ENCODE results near the gene LCN9.

LCN9 gene

GRCh38 chr9:135701067-135701958 lies 38.2 kb downstream of the LCN9 start:
- no peak for DNase-seq

GRCh38 chr9:135701959-135702721 lies 39.0 kb downstream of the LCN9 start, which contains the start of gene KCNT1:
Gene KCNT1, plus strand, starts transcription at chr9:135702185. Its CDS starts 74 bp downstream, at chr9:135702259.
- DNase-seq: no peak

GRCh38 chr9:135703726-135704125 lies 40.6 kb downstream of the LCN9 start:
- DNase-seq: no peak

- DNase-seq: no peak
These were observed 41.4 kb downstream of the LCN9 start for GRCh38 chr9:135704483-135704882.

GRCh38 chr9:135705376-135705775 lies 42.3 kb downstream of the LCN9 start:
- no peak for DNase-seq

- no peak for DNase-seq
These were observed 43.2 kb downstream of the LCN9 start for GRCh38 chr9:135706288-135706687.

GRCh38 chr9:135707252-135708138 lies 44.4 kb downstream of the LCN9 start:
- DNase-seq: no peak

- DNase-seq: no peak
These were observed 45.1 kb downstream of the LCN9 start for GRCh38 chr9:135708164-135708563.

- no peak for DNase-seq
These were observed 48.3 kb downstream of the LCN9 start for GRCh38 chr9:135711391-135711790.

GRCh38 chr9:135711881-135712280 lies 48.8 kb downstream of the LCN9 start:
- DNase-seq: no peak

GRCh38 chr9:135712613-135713295 lies 49.6 kb downstream of the LCN9 start:
- no peak for DNase-seq

GRCh38 chr9:135714242-135715055 lies 51.3 kb downstream of the LCN9 start:
- DNase-seq: no peak

- DNase-seq: no peak
These were observed 52.0 kb downstream of the LCN9 start for GRCh38 chr9:135715056-135715595.

GRCh38 chr9:135716045-135716444 lies 52.9 kb downstream of the LCN9 start:
- no peak for DNase-seq

Data from kidney glomerular epithelial cell (primary cell).